Progenitor cell of endocrine pancreas (in vitro differentiated cells): ENCODE data around the gene GPR42. TPM values are rescaled to one million over a fixed set of nuclear protein-coding genes. Genes with fewer than 3 reads are reported as not detected.

Source experiments
- DNase-seq: peaks from one replicate; pipeline ENCODE4 v3.0.0; 2021; ENCODE audit warnings: low spot score; ENCODE audit not compliant: unreplicated experiment
- H3K27ac Mint-ChIP-seq: 2 replicates; pipeline ENCODE4 v1.8.0; 2021; ENCODE audit warnings: mild to moderate bottlenecking, moderate library complexity, mixed read lengths
- H3K27me3 Mint-ChIP-seq: 2 replicates; pipeline ENCODE4 v1.8.0; 2021; ENCODE audit warnings: mixed read lengths
- H3K36me3 Mint-ChIP-seq: 2 replicates; pipeline ENCODE4 v1.8.0; 2022; ENCODE audit warnings: mixed read lengths; ENCODE audit not compliant: insufficient read depth
- H3K4me1 Mint-ChIP-seq: 2 replicates; pipeline ENCODE4 v1.8.0; 2021; ENCODE audit warnings: low read depth, mixed read lengths
- H3K4me3 Mint-ChIP-seq: 2 replicates; pipeline ENCODE4 v1.8.0; 2021; ENCODE audit warnings: low read depth, mild to moderate bottlenecking, moderate library complexity, mixed read lengths
- H3K9me3 Mint-ChIP-seq: 2 replicates; pipeline ENCODE4 v1.8.0; 2021; ENCODE audit warnings: low read depth, mixed read lengths
- CTCF ChIP-seq: fragments of 200-600 bp; sonication (generic); IDR thresholded peaks from one replicate; pipeline ENCODE4 v1.5.0; 2021; ENCODE audit warnings: antibody characterized with exemption, mild to moderate bottlenecking; ENCODE audit not compliant: unreplicated experiment
- total RNA-seq: library from RNA; stranded (reverse); gene quantifications from 2 replicates; pipeline ENCODE4 v1.2.1, GENCODE V29; 2021

Gene GPR42
- total RNA-seq, 1 donor from 2014 or later: not detected

GRCh38 chr19:35388277-35389054 lies 17.6 kb downstream of the GPR42 start:
- Mint-ChIP-seq H3K9me3 (peaks cover 25% of the 10 kb centered on the region), H3K27ac (no peak overlapping the region), H3K4me3 (no peak overlapping the region), H3K27me3 (no peaks in the 10 kb centered on the region), H3K4me1 (no peaks in the 10 kb centered on the region), H3K36me3 (peaks cover 4% of the 10 kb centered on the region)
- DNase-seq: no peak
- TF ChIP-seq CTCF: no peak

- Mint-ChIP-seq H3K27ac (no peak overlapping the region), H3K4me1 (no peaks in the 10 kb centered on the region), H3K36me3 (peaks cover 4% of the 10 kb centered on the region), H3K27me3 (no peaks in the 10 kb centered on the region), H3K9me3 (peaks cover 25% of the 10 kb centered on the region), H3K4me3 (no peak overlapping the region)
- no peak for TF ChIP-seq CTCF
- no peak for DNase-seq
Observed at GRCh38 chr19:35389192-35389861, 18.5 kb downstream of the GPR42 start.

- no peak overlapping the region for H3K27ac Mint-ChIP-seq
- peaks cover 1% of the 10 kb centered on the region for H3K4me1 Mint-ChIP-seq
- H3K27me3 Mint-ChIP-seq: no peaks in the 10 kb centered on the region
- H3K9me3 Mint-ChIP-seq: peaks cover 14% of the 10 kb centered on the region
- DNase-seq: no peak
- no peak overlapping the region for H3K4me3 Mint-ChIP-seq
- no peaks in the 10 kb centered on the region for H3K36me3 Mint-ChIP-seq
- TF ChIP-seq CTCF: no peak
Observed at GRCh38 chr19:35392742-35393715, 22.2 kb downstream of the GPR42 start.

- Mint-ChIP-seq H3K4me3 (no peak overlapping the region), H3K27ac (no peak overlapping the region), H3K36me3 (no peaks in the 10 kb centered on the region), H3K27me3 (no peaks in the 10 kb centered on the region), H3K4me1 (peaks cover 1% of the 10 kb centered on the region), H3K9me3 (no peaks in the 10 kb centered on the region)
- peak; percentile 13 for DNase-seq
- TF ChIP-seq CTCF: no peak
Observed at GRCh38 chr19:35395382-35396199, 24.7 kb downstream of the GPR42 start.
